Smooth muscle cell (in vitro differentiated cells): ENCODE results near the gene RNU5D-1. TPM values are rescaled to one million over a fixed set of nuclear protein-coding genes. Genes with fewer than 3 reads are reported as not detected.

Experiments used
- DNase-seq: peaks from one replicate; lab custom pipeline; 2025; ENCODE audit not compliant: unreplicated experiment; lab: John Stamatoyannopoulos, UW
- H2AFZ ChIP-seq: fragments of 200-600 bp; sonication (generic); 2 replicates; pipeline ENCODE4 v1.6.0; 2016; ENCODE audit warnings: antibody characterized with exemption, low read depth, mild to moderate bottlenecking
- H3F3A ChIP-seq: fragments of 200-600 bp; sonication (generic); 2 replicates; pipeline ENCODE4 v1.6.0; 2017; ENCODE audit warnings: antibody characterized with exemption, low read depth
- H3K27ac ChIP-seq: fragments of 200-600 bp; sonication (generic); 2 replicates; pipeline ENCODE4 v1.5.1; 2016; ENCODE audit warnings: low read depth, mild to moderate bottlenecking
- H3K27me3 ChIP-seq: fragments of 200-600 bp; sonication (generic); 2 replicates; pipeline ENCODE4 v1.6.1; 2016; ENCODE audit warnings: low read depth, mild to moderate bottlenecking
- H3K36me3 ChIP-seq: fragments of 200-600 bp; sonication (generic); 2 replicates; pipeline ENCODE4 v1.5.1; 2016; ENCODE audit warnings: low read depth
- H3K4me1 ChIP-seq: fragments of 200-600 bp; sonication (generic); 2 replicates; pipeline ENCODE4 v1.5.1; 2016; ENCODE audit warnings: low read depth
- H3K4me2 ChIP-seq: fragments of 200-600 bp; sonication (generic); 2 replicates; pipeline ENCODE4 v1.6.0; 2016; ENCODE audit warnings: mild to moderate bottlenecking
- H3K4me3 ChIP-seq: fragments of 200-600 bp; sonication (generic); 2 replicates; pipeline ENCODE4 v1.5.1; 2016; ENCODE audit warnings: mild to moderate bottlenecking
- H3K79me2 ChIP-seq: fragments of 200-600 bp; sonication (generic); 2 replicates; pipeline ENCODE4 v1.6.0; 2016; ENCODE audit warnings: low read depth, mild to moderate bottlenecking
- H3K9ac ChIP-seq: fragments of 200-600 bp; sonication (generic); 2 replicates; pipeline ENCODE4 v1.6.0; 2016; ENCODE audit warnings: low read depth
- H3K9me3 ChIP-seq: fragments of 200-600 bp; sonication (generic); replicated peaks from 2 replicates; pipeline ENCODE4 v1.5.1; 2016; ENCODE audit warnings: low read depth
- H4K20me1 ChIP-seq: fragments of 200-600 bp; sonication (generic); 2 replicates; pipeline ENCODE4 v1.6.0; 2016; ENCODE audit warnings: low read depth
- CTCF ChIP-seq: fragments of 200-600 bp; sonication (generic); IDR thresholded peaks from 2 replicates; pipeline ENCODE4 v1.5.1; 2017; ENCODE audit warnings: borderline replicate concordance, mild to moderate bottlenecking, antibody characterized with exemption; ENCODE audit not compliant: insufficient read depth, poor library complexity, severe bottlenecking
- WGBS: methylation state at CpG from one replicate; pipeline ENCODE4 v1.1.7; 2016; ENCODE audit warnings: low lambda C conversion rate; 5-methylcytosine and 5-hydroxymethylcytosine counted together
- polyA plus RNA-seq: library from polyadenylated mRNA; unstranded; fragments of >200 nt; fragmentation: Nextera tagmentation; extraction: Ambion mirVana; gene quantifications from 2 replicates; pipeline ENCODE4 v1.2.1, GENCODE V29; 2016
- total RNA-seq: library from RNA; depleted of rRNA; stranded (reverse); fragments of >200 nt; gene quantifications from 2 replicates; pipeline ENCODE4 v1.2.3, GENCODE V29; 2014

Gene RNU5D-1
- total and polyA plus RNA-seq, 2 experiments from 2014 or later: not detected

DNA sequence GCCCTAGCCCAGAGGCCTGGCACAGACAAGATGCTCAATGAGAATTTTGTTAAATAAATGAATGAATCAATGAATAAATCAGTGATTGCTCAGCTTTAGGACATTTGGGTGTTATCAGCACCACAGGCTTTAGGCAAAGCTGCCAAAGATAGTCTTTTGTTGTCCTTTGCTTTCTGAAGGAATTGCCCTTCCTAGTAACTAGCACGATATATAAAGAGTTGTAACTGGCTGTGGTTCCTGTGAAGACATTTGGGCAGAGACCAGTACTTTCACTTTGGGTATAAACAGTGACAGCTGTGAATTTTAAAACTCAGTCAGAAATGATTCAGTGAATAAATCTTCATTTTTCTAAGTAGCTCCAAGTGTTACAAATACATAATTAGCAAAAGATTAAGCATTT, 13.3 kb downstream of the RNU5D-1 start:
- 77% methylated on average over 1 of the region's 1 CpG for WGBS
- Histone ChIP-seq H2AFZ (no peak overlapping the region), H3K4me1 (no peaks in the 10 kb centered on the region), H3K9ac (no peak overlapping the region), H3K36me3 (no peaks in the 10 kb centered on the region), H3K4me3 (no peak overlapping the region), H3K79me2 (no peaks in the 10 kb centered on the region), H4K20me1 (no peaks in the 10 kb centered on the region), H3K27me3 (no peaks in the 10 kb centered on the region), H3K27ac (no peak overlapping the region), H3K4me2 (no peak overlapping the region), H3F3A (no peaks in the 10 kb centered on the region), H3K9me3 (no peaks in the 10 kb centered on the region)
- no peak for DNase-seq
- TF ChIP-seq CTCF: no peak

GRCh38 chr1:44717156-44717555, 13.8 kb downstream of the RNU5D-1 start:
- Histone ChIP-seq H3K79me2 (no peaks in the 10 kb centered on the region), H3K4me1 (no peaks in the 10 kb centered on the region), H4K20me1 (no peaks in the 10 kb centered on the region), H3K27ac (no peak overlapping the region), H3K36me3 (no peaks in the 10 kb centered on the region), H3K4me3 (no peak overlapping the region), H3K27me3 (no peaks in the 10 kb centered on the region), H3K9ac (no peak overlapping the region), H3K9me3 (no peaks in the 10 kb centered on the region), H3K4me2 (no peak overlapping the region), H2AFZ (no peak overlapping the region), H3F3A (no peaks in the 10 kb centered on the region)
- DNase-seq: no peak
- TF ChIP-seq CTCF: no peak
- 93% methylated on average over 4 of the region's 4 CpGs for WGBS

- no peak for DNase-seq
- no peak overlapping the region for H3K4me2 ChIP-seq
- peak; percentile 86 for TF ChIP-seq CTCF
- no peaks in the 10 kb centered on the region for H3K36me3 ChIP-seq
- 21% methylated on average over 9 of the region's 9 CpGs for WGBS
- no peaks in the 10 kb centered on the region for H3K4me1 ChIP-seq
- H3K79me2 ChIP-seq: no peaks in the 10 kb centered on the region
- no peaks in the 10 kb centered on the region for H4K20me1 ChIP-seq
- H3K9me3 ChIP-seq: no peaks in the 10 kb centered on the region
- H2AFZ ChIP-seq: no peak overlapping the region
- H3K4me3 ChIP-seq: no peak overlapping the region
- H3K27me3 ChIP-seq: no peaks in the 10 kb centered on the region
- no peak overlapping the region for H3K9ac ChIP-seq
- no peak overlapping the region for H3K27ac ChIP-seq
- H3F3A ChIP-seq: no peaks in the 10 kb centered on the region
Observed at GRCh38 chr1:44714944-44715571, 15.9 kb downstream of the RNU5D-1 start.

DNA sequence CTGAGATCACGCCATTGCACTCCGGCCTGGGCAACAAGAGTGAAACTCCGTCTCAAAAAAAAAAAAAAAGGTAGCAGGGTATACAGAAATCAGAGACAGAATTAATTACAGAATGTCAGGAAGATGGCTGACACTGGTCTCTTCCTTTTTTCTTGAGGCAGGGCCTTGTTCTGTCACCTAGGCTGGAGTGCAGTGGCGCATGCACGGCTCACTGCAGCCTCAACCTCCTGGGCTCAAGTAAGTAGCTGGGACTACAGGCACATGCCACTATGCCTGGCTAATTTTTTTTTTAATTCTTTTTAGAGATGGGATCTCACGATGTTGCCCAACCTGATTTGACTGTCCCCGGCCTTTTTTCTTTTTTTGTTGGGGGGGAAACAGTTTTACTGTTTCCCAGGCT, 16.4 kb downstream of the RNU5D-1 start:
- Histone ChIP-seq H2AFZ (no peak overlapping the region), H3K9ac (no peak overlapping the region), H3K4me1 (no peaks in the 10 kb centered on the region), H3K9me3 (no peaks in the 10 kb centered on the region), H3K27ac (no peak overlapping the region), H3K79me2 (no peaks in the 10 kb centered on the region), H3F3A (no peaks in the 10 kb centered on the region), H3K27me3 (no peaks in the 10 kb centered on the region), H3K4me2 (no peak overlapping the region), H4K20me1 (no peaks in the 10 kb centered on the region), H3K36me3 (no peaks in the 10 kb centered on the region), H3K4me3 (no peak overlapping the region)
- WGBS: 95% methylated on average over 7 of the region's 7 CpGs
- DNase-seq: no peak
- TF ChIP-seq CTCF: no peak
